Stimulated activated CD4-positive, alpha-beta T cell treated with anti-CD3 and anti-CD28 coated beads, TNF-alpha, amount 100 ng/mL, for 24 hours (primary cell): ENCODE measurements around the gene FGL2.
"Not testable (repeated sequence)": the region's sequence is repeated elsewhere in the genome, so short reads cannot be mapped to it uniquely, and the experiment has no call there.

ENCODE experiments used
- DNase-seq, 3 experiments: peaks; one replicate each; pipeline ENCODE4 v3.0.0-alpha.2; 2020; ENCODE audit warnings: low read depth in 3 of 3

Gene FGL2

GRCh38 chr7:77199013-77199966 is at the start of gene FGL2:
FGL2 (minus strand) TSS chr7:77199819; CDS start chr7:77199793, 26 bp downstream.
- peak in 2 of 3 experiments; percentile 2 to 19 for DNase-seq

GRCh38 chr7:77248154-77248553 is 48.5 kb upstream of the FGL2 start:
- DNase-seq = no peak

- peak; percentile 75 to 88 (median 83) for DNase-seq
Observed at GRCh38 chr7:77247206-77247850, 47.7 kb upstream of the FGL2 start.

GRCh38 chr7:77246026-77246640 is 46.5 kb upstream of the FGL2 start:
- DNase-seq = no peak

GRCh38 chr7:77245015-77245755 is 45.6 kb upstream of the FGL2 start:
- DNase-seq = no peak

- DNase-seq = no peak
Observed at GRCh38 chr7:77244222-77244934, 44.8 kb upstream of the FGL2 start.

- no peak for DNase-seq
Observed at GRCh38 chr7:77242554-77242953, 42.9 kb upstream of the FGL2 start.

GRCh38 chr7:77242068-77242467 is 42.4 kb upstream of the FGL2 start:
- DNase-seq = no peak

GRCh38 chr7:77239471-77239870 is 39.9 kb upstream of the FGL2 start:
- no peak for DNase-seq

- DNase-seq = no peak
Observed at GRCh38 chr7:77238703-77239136, 39.1 kb upstream of the FGL2 start.

GRCh38 chr7:77235276-77235675 is 35.7 kb upstream of the FGL2 start:
- DNase-seq = no peak

- DNase-seq = no peak
Observed at GRCh38 chr7:77232467-77232866, 32.8 kb upstream of the FGL2 start.

- not testable (repeated sequence) for DNase-seq
Observed at GRCh38 chr7:77228795-77229194, 29.2 kb upstream of the FGL2 start.

- no peak for DNase-seq
Observed at GRCh38 chr7:77226357-77226839, 26.8 kb upstream of the FGL2 start.

GRCh38 chr7:77223261-77223660 is 23.6 kb upstream of the FGL2 start:
- DNase-seq = no peak

GRCh38 chr7:77222819-77223218 is 23.2 kb upstream of the FGL2 start:
- DNase-seq = no peak

- no peak for DNase-seq
Observed at GRCh38 chr7:77222065-77222464, 22.4 kb upstream of the FGL2 start.

GRCh38 chr7:77219701-77220331 is 20.2 kb upstream of the FGL2 start:
- not testable (repeated sequence) for DNase-seq

- DNase-seq = no peak
Observed at GRCh38 chr7:77217474-77218185, 18.0 kb upstream of the FGL2 start.
